HK-2 (cell line): Measurements from ENCODE around the gene PLA2G6.
"Not testable (repeated sequence)": the region's sequence is repeated elsewhere in the genome, so short reads cannot be mapped to it uniquely, and the experiment has no call there.

Experiments used
- DNase-seq: peaks from one replicate; pipeline ENCODE4 v3.0.0-alpha.2; 2018; ENCODE audit not compliant: unreplicated experiment

The PLA2G6 gene

DNA sequence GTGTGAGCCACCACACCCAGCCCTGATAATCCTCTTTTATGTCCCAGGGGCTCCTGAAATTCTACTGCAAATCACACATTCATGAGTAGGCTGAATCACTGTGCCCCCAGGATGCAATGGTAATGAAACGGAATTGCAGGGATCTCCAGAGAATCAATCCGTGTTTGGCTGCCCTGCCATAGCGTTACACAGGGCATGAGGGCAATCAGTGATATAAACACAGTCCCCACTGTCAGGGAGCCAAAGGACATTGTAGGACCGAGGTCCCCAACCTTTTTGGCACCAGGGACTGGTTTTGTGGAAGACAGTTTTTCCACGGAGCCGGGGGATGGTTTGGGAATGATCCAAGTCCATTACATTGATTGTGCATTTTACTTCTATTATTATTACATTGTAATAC, 9.0 kb upstream of the PLA2G6 start:
- no peak for DNase-seq

DNA sequence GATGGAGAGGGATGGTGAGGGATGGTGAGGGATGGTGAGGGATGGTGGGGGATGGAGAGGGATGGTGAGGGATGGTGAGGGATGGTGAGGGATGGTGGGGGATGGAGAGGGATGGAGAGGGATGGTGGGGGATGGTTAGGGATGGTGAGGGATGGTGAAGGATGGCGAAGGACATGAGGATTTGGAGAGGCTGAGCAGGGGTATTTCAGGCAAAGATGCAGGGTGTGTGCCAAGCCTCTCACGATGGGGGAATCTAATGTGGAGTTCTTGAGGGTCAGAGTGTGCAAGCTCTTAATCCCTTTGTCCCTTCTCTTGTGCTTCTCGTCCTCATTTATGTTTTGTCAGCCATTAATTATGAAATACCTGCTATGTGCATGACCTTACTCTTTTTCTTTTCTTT, 7.5 kb upstream of the PLA2G6 start:
- no peak for DNase-seq

DNA sequence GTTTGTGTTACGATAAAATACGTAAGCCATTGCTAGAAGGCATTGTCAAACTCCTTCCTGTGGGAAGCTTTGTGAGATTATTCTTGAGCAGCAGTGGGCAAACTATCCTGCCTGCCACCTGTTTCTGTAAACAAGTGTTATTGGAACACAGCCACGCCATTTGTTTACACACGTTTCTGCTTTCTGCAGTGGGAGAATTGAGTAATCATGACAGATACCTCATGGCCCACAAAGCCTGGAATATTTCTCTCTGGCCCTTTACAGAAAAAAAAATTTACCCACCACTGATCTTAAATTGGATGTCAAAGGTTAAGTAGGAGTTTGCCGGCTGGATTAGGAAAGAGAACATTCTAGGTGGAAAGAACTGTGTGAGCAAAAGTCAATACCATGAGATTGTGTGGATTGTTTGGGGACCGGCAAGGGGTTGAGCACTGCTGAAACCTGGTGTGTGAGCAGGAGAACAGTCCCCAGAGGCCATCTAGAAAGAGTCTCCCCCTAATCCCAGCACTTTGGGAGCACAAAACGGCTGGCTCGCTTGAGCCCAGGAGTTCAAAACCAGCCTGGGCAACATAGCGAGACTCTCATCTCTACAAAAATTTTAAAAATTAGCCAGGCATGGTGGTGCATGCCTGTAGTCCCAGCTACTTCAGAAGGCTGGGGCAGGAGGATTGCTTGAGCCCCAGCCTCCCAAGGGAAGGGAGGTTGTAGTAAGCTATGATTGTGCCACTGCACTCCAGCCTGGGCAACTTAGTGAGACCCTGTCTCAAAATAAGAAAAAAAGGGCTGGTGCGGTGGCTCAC, 6.0 kb upstream of the PLA2G6 start:
- no peak for DNase-seq

GRCh38 chr22:38186429-38186828, 4.8 kb upstream of the PLA2G6 start:
- DNase-seq, result no peak

DNA sequence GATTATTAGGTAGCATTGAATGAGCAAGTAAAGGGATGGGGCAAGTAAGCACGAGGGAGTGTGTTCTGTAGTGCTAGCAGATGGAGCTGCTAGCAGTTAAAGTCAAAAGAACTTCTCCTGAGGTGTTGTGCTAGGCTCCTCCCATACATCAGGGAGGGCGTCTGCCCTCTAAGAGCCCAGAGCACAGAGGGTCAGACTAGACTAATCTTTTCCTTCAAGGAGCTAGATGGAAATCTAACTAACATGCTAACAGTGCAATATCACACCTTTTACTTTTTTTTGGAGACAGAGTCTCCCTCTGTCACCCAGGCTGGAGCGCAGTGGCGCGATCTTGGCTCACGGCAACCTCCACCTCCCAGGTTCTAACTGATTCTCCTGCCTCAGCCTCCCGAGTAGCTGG, 3.2 kb upstream of the PLA2G6 start:
- DNase-seq, result no peak

DNA sequence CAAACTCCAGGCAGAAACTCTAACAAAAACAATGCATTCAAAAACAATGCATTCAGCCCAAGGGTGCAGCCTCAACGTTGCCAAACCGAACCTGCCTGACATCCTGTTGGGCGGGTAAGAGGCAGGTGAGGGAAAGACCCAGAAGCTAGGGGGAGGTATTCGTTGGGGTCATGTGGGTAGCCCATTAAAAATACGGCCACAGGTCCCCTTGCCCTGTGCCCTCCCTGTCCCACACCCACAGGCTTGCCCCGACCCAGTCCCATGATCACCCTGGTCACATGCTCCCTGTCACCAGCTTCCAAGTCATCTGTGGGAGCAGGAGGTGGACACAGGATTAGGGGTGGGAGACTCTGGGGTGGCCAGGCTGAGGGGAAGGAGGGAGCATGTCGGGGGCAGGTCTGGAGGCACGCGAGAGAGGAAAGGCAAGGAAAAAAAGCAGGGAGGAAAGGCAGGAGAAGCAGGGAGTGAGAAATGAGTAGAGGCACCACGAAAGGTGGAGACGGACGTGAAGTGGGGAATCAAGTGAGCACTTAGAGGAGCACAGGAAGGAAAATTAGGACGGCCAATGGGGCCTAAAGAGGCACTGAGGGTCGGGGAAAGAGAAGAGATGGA, 683 bp downstream of the PLA2G6 start:
- peak; percentile 45 for DNase-seq

- not testable (repeated sequence) for DNase-seq
These were observed 3.1 kb downstream of the PLA2G6 start for GRCh38 chr22:38178605-38178937.

GRCh38 chr22:38177926-38178604, 3.6 kb downstream of the PLA2G6 start:
- peak; percentile 40 for DNase-seq

DNA sequence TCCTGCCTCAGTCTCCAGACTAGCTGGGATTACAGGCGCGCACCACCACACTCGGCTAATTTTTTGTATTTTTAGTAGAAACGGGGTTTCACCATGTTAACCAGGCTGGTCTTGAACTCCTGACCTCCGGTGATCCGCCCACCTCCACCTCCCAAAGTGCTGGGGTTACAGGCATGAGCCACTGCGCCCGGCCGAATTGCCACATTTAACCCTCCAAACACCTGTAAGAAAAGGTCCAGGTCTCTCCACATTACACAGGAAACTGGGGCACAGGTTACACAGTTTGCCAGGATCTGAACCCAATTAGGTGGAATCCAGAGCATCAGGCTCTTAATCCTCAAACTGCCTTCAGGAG, 4.1 kb downstream of the PLA2G6 start:
- DNase-seq, result not testable (repeated sequence)

GRCh38 chr22:38177044-38177443, 4.6 kb downstream of the PLA2G6 start:
- no peak for DNase-seq

DNA sequence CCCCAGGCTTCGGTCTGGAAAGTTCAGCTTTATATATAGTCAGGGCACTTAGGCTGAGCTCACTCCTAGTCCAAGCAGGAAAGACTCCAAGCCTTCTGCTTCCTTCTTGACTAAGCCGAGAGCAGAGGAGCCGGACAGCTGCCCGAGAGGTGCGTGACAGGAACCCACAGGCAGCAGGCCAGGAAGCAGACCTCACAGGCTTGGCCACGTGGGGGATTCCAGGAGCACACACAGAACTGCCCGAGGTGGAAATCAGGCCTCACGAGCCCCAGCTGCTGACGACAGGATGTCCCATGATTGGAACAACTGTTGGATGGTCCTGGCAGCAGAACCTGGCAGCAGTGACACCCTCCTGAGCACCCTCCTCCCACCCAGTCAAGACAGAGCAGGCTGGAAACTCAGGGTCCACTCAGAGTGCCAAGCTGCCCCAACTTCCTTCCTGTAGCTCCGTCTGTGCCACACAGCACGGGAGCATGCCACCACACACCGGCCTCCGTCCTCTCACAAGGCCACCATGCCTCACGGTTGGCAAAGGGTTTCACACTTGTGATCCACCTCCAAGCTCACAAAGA, 5.4 kb downstream of the PLA2G6 start:
- DNase-seq, result peak; percentile 55

- no peak for DNase-seq
These were observed 6.2 kb downstream of the PLA2G6 start for GRCh38 chr22:38175206-38176118.

DNA sequence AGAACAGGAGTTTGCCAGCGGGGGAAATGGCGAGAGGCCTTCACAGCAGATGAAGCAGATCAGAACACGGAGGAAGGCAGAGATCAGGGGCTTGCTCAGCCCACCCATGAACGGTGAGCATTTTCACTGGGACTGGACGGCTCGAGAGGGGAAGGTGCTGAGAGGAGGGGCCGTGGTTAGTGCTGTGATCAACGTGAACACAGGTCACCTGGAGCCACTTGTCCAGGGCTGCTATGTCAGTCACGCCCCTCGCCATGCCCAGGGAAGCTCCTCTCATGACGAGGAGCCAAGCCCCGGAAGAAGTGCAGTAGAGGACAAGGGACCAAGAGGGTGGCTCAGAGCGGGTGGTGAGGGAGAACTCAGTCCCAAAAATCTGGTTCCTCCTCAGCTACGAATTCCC, 7.0 kb downstream of the PLA2G6 start:
- no peak for DNase-seq

DNA sequence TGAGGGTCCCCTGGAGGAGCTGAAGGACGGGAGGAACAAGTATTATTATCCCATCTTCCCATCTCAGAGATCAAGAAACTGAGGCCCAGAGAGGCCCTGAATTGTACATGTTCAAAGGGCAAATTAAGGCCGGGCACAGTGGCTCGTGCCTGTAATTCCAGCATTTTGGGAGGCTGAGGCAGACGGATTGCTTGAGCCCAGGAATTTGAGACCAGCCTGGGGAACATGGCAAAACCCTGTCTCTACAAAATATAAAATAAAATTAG, 8.1 kb downstream of the PLA2G6 start:
- no peak for DNase-seq

- no peak for DNase-seq
These were observed 8.6 kb downstream of the PLA2G6 start for GRCh38 chr22:38172832-38173640.

DNA sequence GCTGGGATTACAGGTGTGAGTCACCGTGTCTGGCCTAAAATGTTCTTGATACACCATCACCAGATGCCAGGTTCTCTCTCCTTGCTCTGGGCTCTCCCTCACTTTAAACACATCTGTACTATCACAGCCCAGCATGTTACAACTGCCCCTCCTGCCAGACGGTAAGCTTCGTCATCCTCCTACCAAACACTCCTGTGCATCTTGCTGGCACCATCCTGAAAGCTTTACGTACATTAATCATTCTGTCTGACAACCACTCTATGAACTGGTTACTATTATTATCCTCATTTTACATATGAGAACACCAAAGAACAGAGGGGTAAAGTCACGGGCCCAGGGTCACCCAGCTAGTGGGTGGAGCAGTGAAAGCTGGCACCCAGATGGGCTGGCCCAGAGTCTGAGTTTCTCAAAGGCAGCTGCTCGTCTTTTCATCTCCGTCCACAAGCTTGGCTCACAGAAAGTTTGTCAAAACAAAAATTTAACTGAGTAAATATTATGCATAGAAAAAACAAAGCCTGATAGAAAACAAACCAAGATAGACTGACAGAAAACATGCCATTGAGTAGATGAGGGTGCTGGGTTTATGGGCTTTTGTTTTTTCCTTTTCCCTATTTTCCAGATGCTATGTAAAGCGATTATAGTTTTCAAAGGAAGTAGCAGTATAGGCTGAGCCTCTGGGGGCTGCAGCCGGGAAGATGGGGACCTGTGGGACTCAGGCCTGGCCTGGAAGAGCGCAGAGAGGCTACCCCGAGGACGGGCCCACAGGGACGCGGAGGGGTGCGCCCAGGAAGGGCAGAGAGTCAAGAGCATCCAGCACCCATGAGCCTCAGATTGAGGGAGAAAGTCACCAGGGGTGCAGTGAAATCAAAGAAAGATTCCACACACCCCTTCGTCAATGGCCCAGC, 9.5 kb downstream of the PLA2G6 start:
- DNase-seq, result no peak

- no peak for DNase-seq
These were observed 11.2 kb downstream of the PLA2G6 start for GRCh38 chr22:38170469-38170868.

- DNase-seq, result no peak
These were observed 12.5 kb downstream of the PLA2G6 start for GRCh38 chr22:38169116-38169515.

DNA sequence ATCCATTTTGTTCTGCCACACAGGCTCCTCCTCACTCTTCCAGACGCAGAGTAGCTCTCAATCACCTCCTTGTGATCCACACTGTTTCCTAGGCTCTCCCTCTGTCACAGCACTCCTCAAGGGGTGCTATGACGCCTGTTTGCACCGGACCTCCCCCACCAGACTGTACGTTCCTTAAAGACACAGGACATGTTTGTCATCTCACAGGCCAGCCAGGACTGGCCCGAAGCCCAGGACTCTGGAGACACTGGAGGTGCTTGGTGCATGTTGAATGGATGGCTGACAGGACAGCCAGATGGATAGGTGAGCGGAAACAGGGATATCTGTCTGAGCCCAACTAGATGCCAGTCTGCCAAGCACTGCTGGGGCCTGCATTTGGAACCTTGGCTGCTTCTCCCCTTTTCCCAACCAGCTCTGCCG, 13.6 kb downstream of the PLA2G6 start:
- DNase-seq, result no peak

GRCh38 chr22:38165922-38166593, 15.6 kb downstream of the PLA2G6 start:
- no peak for DNase-seq
